Loucy (cell line): ENCODE measurements around the gene CAPN10.

Experiments used
- H2AFZ ChIP-seq: fragments of 200-600 bp; sonication (generic); 2 replicates; pipeline ENCODE4 v1.6.0; 2016; ENCODE audit warnings: antibody characterized with exemption, mild to moderate bottlenecking, low read length, moderate library complexity
- H3F3A ChIP-seq: fragments of 200-600 bp; 2 replicates; pipeline ENCODE4 v1.6.0; 2016; ENCODE audit warnings: antibody characterized with exemption, low read depth, mild to moderate bottlenecking
- H3K27me3 ChIP-seq: fragments of 200-600 bp; sonication (generic); 2 replicates; pipeline ENCODE4 v1.6.1; 2014; ENCODE audit warnings: low read length, mild to moderate bottlenecking; ENCODE audit not compliant: insufficient read depth, poor library complexity, severe bottlenecking
- H3K36me3 ChIP-seq: fragments of 200-600 bp; sonication (generic); 2 replicates; pipeline ENCODE4 v1.6.1; 2016; ENCODE audit warnings: low read length; ENCODE audit not compliant: insufficient read depth
- H3K4me1 ChIP-seq: fragments of 200-600 bp; sonication (generic); 2 replicates; pipeline ENCODE4 v1.5.1; 2014; ENCODE audit warnings: low read length, mild to moderate bottlenecking; ENCODE audit not compliant: insufficient read depth, poor library complexity, severe bottlenecking
- H3K4me2 ChIP-seq: fragments of 200-600 bp; sonication (generic); 2 replicates; pipeline ENCODE4 v1.6.0; 2014; ENCODE audit warnings: antibody characterized with exemption, low read length, low read depth, mild to moderate bottlenecking; ENCODE audit not compliant: poor library complexity, severe bottlenecking
- H3K4me3 ChIP-seq: fragments of 200-600 bp; sonication (generic); 2 replicates; pipeline ENCODE4 v1.5.1; 2014; ENCODE audit warnings: low read length, mild to moderate bottlenecking, mixed read lengths; ENCODE audit not compliant: poor library complexity, severe bottlenecking
- H3K79me2 ChIP-seq: fragments of 200-600 bp; sonication (generic); 2 replicates; pipeline ENCODE4 v1.6.1; 2014; ENCODE audit warnings: low read length; ENCODE audit not compliant: insufficient read depth
- H3K9ac ChIP-seq: fragments of 200-600 bp; sonication (generic); 2 replicates; pipeline ENCODE4 v1.6.0; 2014; ENCODE audit warnings: mild to moderate bottlenecking, low read depth, low read length, moderate library complexity; ENCODE audit not compliant: poor library complexity, severe bottlenecking
- H3K9me2 ChIP-seq: fragments of 200-600 bp; sonication (generic); replicated peaks from 2 replicates; pipeline ENCODE4 v1.6.1; 2016; ENCODE audit warnings: low read depth, low read length, mixed read lengths
- H3K9me3 ChIP-seq: fragments of 200-600 bp; sonication (generic); 2 replicates; pipeline ENCODE4 v1.6.1; 2014; ENCODE audit warnings: mild to moderate bottlenecking, antibody characterized with exemption, low read length, low read depth; ENCODE audit not compliant: insufficient read depth
- H4K20me1 ChIP-seq: fragments of 200-600 bp; sonication (generic); 2 replicates; pipeline ENCODE4 v1.6.0; 2014; ENCODE audit warnings: antibody characterized with exemption, low read length, mild to moderate bottlenecking; ENCODE audit not compliant: insufficient read depth, poor library complexity, severe bottlenecking
- EZH2phosphoT487 ChIP-seq: fragments of 200-600 bp; IDR thresholded peaks from 2 replicates; pipeline ENCODE4 v1.6.1; 2018; ENCODE audit warnings: antibody characterized with exemption, mild to moderate bottlenecking, moderate library complexity, borderline replicate concordance
- TF ChIP-seq, protein P1 (sequence below): fragments of 200-600 bp; sonication (generic); conservative IDR thresholded peaks from 2 replicates; pipeline ENCODE4 v1.5.1; 2014; ENCODE audit warnings: mild to moderate bottlenecking, antibody characterized with exemption, low read length

CAPN10 gene

DNA sequence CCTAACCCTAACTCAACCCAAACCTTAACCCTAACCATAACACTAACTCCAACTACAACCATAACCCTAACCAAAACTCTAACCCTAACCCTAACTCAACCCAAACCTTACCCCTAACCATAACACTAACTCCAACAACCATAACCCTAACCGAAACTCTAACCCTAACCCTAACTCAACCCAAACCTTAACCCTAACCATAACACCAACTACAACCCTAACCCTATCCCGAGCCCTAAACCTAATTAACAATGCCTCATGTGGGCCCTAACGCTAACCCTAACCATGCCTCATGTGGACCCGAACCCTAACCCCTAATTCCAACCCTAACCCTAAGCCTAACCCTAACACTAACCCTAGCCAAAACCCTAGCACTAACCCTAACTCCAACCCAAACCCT, 27.2 kb downstream of the CAPN10 start:
- H3K9me2 ChIP-seq = no peaks in the 10 kb centered on the region
- H3K4me3 ChIP-seq = no peak overlapping the region
- no peaks in the 10 kb centered on the region for H3K36me3 ChIP-seq
- no peak overlapping the region for H3K9ac ChIP-seq
- no peak overlapping the region for H3K4me2 ChIP-seq
- peaks cover 18% of the 10 kb centered on the region for H3K4me1 ChIP-seq
- peaks cover 9% of the 10 kb centered on the region; the same call in 1 of the 2 replicates for H3K9me3 ChIP-seq
- H4K20me1 ChIP-seq = no peaks in the 10 kb centered on the region
- no peaks in the 10 kb centered on the region for H3K27me3 ChIP-seq
- H2AFZ ChIP-seq = no peak overlapping the region
- no peak for TF ChIP-seq EZH2phosphoT487
- TF ChIP-seq, protein P1, sequence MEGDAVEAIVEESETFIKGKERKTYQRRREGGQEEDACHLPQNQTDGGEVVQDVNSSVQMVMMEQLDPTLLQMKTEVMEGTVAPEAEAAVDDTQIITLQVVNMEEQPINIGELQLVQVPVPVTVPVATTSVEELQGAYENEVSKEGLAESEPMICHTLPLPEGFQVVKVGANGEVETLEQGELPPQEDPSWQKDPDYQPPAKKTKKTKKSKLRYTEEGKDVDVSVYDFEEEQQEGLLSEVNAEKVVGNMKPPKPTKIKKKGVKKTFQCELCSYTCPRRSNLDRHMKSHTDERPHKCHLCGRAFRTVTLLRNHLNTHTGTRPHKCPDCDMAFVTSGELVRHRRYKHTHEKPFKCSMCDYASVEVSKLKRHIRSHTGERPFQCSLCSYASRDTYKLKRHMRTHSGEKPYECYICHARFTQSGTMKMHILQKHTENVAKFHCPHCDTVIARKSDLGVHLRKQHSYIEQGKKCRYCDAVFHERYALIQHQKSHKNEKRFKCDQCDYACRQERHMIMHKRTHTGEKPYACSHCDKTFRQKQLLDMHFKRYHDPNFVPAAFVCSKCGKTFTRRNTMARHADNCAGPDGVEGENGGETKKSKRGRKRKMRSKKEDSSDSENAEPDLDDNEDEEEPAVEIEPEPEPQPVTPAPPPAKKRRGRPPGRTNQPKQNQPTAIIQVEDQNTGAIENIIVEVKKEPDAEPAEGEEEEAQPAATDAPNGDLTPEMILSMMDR = no peak
- H3F3A ChIP-seq = no peaks in the 10 kb centered on the region
- H3K79me2 ChIP-seq = no peaks in the 10 kb centered on the region

DNA sequence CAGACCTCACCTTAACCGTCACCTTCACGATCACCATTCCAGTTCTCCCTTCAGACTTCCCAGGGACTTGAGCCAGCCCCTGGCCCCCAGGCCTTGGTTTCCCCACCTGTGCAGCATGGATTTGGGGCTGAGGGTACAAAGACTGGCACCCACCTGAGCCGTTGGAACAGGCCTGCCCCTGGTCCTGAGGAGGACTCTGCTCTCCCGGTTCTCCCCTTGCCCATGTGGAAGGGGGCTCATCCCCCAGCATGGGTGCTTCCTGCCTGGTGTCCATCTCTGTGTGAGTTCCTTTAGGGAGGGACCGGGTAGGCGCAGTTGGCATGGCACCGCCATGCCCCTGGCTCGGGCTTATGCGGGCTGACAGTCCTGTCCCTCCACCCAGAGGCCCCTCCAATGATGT, 27.9 kb downstream of the CAPN10 start:
- no peak for TF ChIP-seq EZH2phosphoT487
- TF ChIP-seq, protein P1 = no peak
- Histone ChIP-seq H3K9me3 (peaks cover 9% of the 10 kb centered on the region; the same call in 1 of the 2 replicates), H3K27me3 (no peaks in the 10 kb centered on the region), H4K20me1 (no peaks in the 10 kb centered on the region), H3K9ac (no peak overlapping the region), H3K4me1 (peaks cover 18% of the 10 kb centered on the region), H3K36me3 (no peaks in the 10 kb centered on the region), H2AFZ (no peak overlapping the region), H3K4me2 (no peak overlapping the region), H3K79me2 (no peaks in the 10 kb centered on the region), H3K4me3 (no peak overlapping the region), H3F3A (no peaks in the 10 kb centered on the region), H3K9me2 (no peaks in the 10 kb centered on the region)

DNA sequence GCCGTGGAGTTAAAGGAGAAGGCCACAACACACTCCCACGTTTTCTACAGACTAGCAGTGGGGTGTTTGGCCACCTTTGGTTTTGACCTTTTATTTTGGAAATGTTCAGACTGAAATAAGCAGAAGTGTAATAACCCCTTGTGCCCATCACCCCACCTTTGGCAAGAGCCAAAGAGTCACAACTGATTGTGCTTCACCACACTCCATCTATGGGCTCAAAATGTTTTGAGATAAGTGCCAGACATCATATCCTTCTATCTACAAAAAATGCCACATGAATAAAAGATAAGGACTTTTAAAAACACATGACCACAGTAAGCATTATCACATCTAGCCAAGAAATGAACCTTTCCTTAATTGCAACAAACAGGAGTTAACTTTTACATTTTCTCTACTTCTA, 28.9 kb downstream of the CAPN10 start:
- Histone ChIP-seq H3K9me3 (peaks cover 9% of the 10 kb centered on the region; the same call in 1 of the 2 replicates), H3K4me1 (peaks cover 18% of the 10 kb centered on the region), H3K4me2 (no peak overlapping the region), H4K20me1 (no peaks in the 10 kb centered on the region), H3K79me2 (no peaks in the 10 kb centered on the region), H3K9ac (no peak overlapping the region), H3K27me3 (no peaks in the 10 kb centered on the region), H3K9me2 (no peaks in the 10 kb centered on the region), H3K36me3 (no peaks in the 10 kb centered on the region), H3K4me3 (no peak overlapping the region), H2AFZ (no peak overlapping the region), H3F3A (no peaks in the 10 kb centered on the region)
- TF ChIP-seq, protein P1 = no peak
- TF ChIP-seq EZH2phosphoT487 = no peak
